ENCODE results near the gene GRIA4. TPM values are rescaled to one million over a fixed set of nuclear protein-coding genes. Genes with fewer than 3 reads are reported as not detected.

Gene GRIA4
- total RNA-seq, 1 donor from 2014 or later = not detected

DNA sequence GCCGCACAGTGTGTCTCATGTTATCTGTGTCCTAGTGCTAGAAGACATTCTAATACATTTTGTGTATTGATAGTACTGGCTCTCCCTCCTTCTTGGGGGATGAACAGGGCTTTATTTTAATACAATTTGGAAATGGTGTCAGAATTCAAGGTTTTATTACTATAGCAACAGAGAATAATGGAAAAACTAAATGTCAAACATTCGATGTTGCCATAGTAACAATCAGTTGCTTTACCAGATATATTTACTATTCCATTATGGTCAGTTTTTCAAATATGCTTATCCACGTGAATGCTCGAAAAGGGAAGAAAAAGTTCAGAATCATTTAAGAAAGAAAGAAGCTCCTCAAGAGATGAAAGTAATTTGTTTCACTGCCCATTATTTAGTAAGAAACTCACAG is 420.7 kb downstream of the GRIA4 start:
- no peak for DNase-seq
- Histone ChIP-seq H3K4me3 (no peak overlapping the region), H3K36me3 (no peaks in the 10 kb centered on the region), H3K4me1 (no peaks in the 10 kb centered on the region), H3K9me3 (replicated peaks) (no peaks in the 10 kb centered on the region), H3K27me3 (ENCODE audit: low read depth) (no peaks in the 10 kb centered on the region), H3K27ac (replicated peaks) (no peak overlapping the region)
- intact Hi-C loops (cut with micrococcal nuclease) = no loop called here
- TF ChIP-seq, protein P1, sequence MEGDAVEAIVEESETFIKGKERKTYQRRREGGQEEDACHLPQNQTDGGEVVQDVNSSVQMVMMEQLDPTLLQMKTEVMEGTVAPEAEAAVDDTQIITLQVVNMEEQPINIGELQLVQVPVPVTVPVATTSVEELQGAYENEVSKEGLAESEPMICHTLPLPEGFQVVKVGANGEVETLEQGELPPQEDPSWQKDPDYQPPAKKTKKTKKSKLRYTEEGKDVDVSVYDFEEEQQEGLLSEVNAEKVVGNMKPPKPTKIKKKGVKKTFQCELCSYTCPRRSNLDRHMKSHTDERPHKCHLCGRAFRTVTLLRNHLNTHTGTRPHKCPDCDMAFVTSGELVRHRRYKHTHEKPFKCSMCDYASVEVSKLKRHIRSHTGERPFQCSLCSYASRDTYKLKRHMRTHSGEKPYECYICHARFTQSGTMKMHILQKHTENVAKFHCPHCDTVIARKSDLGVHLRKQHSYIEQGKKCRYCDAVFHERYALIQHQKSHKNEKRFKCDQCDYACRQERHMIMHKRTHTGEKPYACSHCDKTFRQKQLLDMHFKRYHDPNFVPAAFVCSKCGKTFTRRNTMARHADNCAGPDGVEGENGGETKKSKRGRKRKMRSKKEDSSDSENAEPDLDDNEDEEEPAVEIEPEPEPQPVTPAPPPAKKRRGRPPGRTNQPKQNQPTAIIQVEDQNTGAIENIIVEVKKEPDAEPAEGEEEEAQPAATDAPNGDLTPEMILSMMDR (IDR thresholded peaks at IDR 0.05; ENCODE audit: borderline replicate concordance) = no peak

DNA sequence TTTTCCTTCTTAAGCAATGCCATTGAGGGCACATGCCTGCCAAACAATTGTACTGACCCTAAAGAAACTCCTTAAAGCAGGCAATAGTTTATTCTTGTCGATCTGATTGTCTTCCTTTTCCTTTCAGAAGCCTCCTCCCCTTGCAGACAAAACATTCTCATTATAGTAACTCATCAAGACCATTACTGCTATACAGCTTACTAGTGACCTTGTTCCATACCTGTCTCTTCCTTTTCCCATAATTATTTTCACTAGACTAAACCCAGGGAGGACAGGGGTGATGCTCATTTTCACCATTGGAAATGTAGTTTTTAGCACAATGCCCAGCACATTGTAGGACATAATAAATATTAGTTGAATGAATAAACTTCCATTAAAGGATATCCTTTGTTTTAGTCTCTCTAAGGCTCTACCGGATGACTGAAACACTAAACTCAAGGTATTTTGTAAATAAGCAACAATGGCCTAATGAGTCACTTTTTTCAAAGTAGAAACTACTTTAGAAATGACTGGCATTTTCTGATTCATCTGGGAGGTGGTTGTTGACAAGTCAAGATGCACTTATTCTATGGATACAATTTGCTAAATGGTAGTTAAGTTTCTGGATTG is 421.4 kb downstream of the GRIA4 start:
- Histone ChIP-seq H3K36me3 (no peaks in the 10 kb centered on the region), H3K9me3 (replicated peaks) (no peaks in the 10 kb centered on the region), H3K27ac (replicated peaks) (no peak overlapping the region), H3K4me3 (no peak overlapping the region), H3K4me1 (no peaks in the 10 kb centered on the region), H3K27me3 (ENCODE audit: low read depth) (no peaks in the 10 kb centered on the region)
- no peak for DNase-seq
- TF ChIP-seq, protein P1 (IDR thresholded peaks at IDR 0.05; ENCODE audit: borderline replicate concordance) = no peak
- intact Hi-C loops (cut with micrococcal nuclease) = no loop called here

All from left ventricle myocardium inferior (tissue), 1 donor.